Activated gamma-delta T cell treated with anti-CD3 and anti-CD28 coated beads, Interleukin-2, amount 50 U/mL, for 16 hours (primary cell): ENCODE results near the gene ERCC5.

Source experiments
- DNase-seq: peaks from one replicate; pipeline ENCODE4 v3.0.0-alpha.2; 2020; ENCODE audit warnings: low read depth

Gene ERCC5

GRCh38 chr13:102922184-102922583, 76.4 kb downstream of the ERCC5 start:
- DNase-seq: no peak
